Measurements from ENCODE around the gene RNF217.
"Not testable (repeated sequence)": the region's sequence is repeated elsewhere in the genome, so short reads cannot be mapped to it uniquely, and the experiment has no call there.

The RNF217 gene

GRCh38 chr6:125020385-125020784 lies 58.1 kb downstream of the RNF217 start:
- DNase-seq = no peak

GRCh38 chr6:125022391-125022989 lies 60.3 kb downstream of the RNF217 start:
- no peak for DNase-seq

GRCh38 chr6:125025164-125025854 lies 63.1 kb downstream of the RNF217 start:
- no peak for DNase-seq

- DNase-seq = no peak
Measured at GRCh38 chr6:125027287-125027686, 65.0 kb downstream of the RNF217 start.

GRCh38 chr6:125030969-125031368 lies 68.7 kb downstream of the RNF217 start:
- DNase-seq = no peak

GRCh38 chr6:125031385-125031784 lies 69.1 kb downstream of the RNF217 start:
- DNase-seq = no peak

- DNase-seq = not testable (repeated sequence)
Measured at GRCh38 chr6:125034929-125035328, 72.7 kb downstream of the RNF217 start.

- not testable (repeated sequence) for DNase-seq
Measured at GRCh38 chr6:125036486-125036885, 74.2 kb downstream of the RNF217 start.

GRCh38 chr6:125037827-125038226 lies 75.6 kb downstream of the RNF217 start:
- no peak for DNase-seq

- no peak for DNase-seq
Measured at GRCh38 chr6:125038925-125039324, 76.7 kb downstream of the RNF217 start.

- DNase-seq = no peak
Measured at GRCh38 chr6:125041740-125042459, 79.7 kb downstream of the RNF217 start.

GRCh38 chr6:125044066-125044465 lies 81.8 kb downstream of the RNF217 start:
- no peak for DNase-seq

- no peak for DNase-seq
Measured at GRCh38 chr6:125044667-125045066, 82.4 kb downstream of the RNF217 start.

GRCh38 chr6:125046107-125046925 lies 84.1 kb downstream of the RNF217 start:
- DNase-seq = no peak

- DNase-seq = no peak
Measured at GRCh38 chr6:125048274-125048673, 86.0 kb downstream of the RNF217 start.

GRCh38 chr6:125050663-125051318 lies 88.6 kb downstream of the RNF217 start:
- no peak for DNase-seq

- no peak for DNase-seq
Measured at GRCh38 chr6:125053809-125054208, 91.6 kb downstream of the RNF217 start.

- no peak for DNase-seq
Measured at GRCh38 chr6:125054331-125054730, 92.1 kb downstream of the RNF217 start.

GRCh38 chr6:125057392-125058246 lies 95.4 kb downstream of the RNF217 start:
- DNase-seq = no peak

GRCh38 chr6:125058546-125058945 lies 96.3 kb downstream of the RNF217 start:
- no peak for DNase-seq

- DNase-seq = no peak
Measured at GRCh38 chr6:125063307-125063706, 101.1 kb downstream of the RNF217 start.

GRCh38 chr6:125066140-125066539 lies 103.9 kb downstream of the RNF217 start:
- DNase-seq = no peak

Measured in NCI-H1048 (cell line).